GM21576 (cell line): ENCODE results near the gene PUSL1.

Experiments used
- ATAC-seq: cut with Tn5 transposase; IDR thresholded peaks from one replicate; pipeline ENCODE4 v1.9.1; 2021; ENCODE audit warnings: mild to moderate bottlenecking, moderate library complexity; ENCODE audit not compliant: unreplicated experiment

Gene PUSL1

DNA sequence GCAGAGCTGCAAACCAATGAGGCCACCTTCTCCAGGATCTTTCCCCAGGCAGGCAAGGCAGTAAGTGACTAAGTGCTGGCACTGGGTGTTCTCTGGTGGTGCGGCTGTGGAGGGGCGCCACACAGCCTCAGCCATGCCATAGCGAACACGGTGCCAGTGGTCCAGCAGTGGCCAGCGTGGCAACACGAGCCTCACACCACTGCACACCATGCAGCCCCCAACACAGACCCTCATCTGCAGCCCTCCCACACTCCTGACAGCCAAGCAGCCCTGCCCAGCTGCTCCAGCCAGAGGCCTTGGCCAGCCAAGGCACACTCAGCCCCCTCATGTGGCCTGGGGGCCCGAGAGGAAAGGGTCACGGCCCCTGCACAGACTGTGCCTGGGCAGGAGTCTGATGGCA lies 13.1 kb downstream of the PUSL1 start:
- ATAC-seq = no peak

DNA sequence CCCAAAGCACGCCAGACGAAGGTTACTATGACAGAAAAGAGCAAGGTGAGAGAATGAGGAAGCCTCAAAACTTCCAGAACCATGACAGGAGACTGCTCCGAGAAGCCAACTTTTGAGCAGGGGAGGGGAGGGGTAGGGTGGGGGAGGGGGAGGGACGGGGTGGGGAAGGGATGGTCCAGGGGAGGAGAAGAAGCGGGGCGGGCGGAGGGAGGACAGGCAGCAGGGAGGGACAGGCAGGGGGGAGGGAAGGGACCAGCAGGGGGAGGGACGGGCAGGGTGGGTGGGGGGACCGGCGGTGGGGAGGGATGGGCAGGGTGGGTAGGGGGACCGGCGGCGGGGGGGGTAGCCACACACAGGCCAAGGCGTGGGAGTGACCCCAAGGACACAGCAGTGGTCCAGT lies 14.0 kb downstream of the PUSL1 start:
- no peak for ATAC-seq

DNA sequence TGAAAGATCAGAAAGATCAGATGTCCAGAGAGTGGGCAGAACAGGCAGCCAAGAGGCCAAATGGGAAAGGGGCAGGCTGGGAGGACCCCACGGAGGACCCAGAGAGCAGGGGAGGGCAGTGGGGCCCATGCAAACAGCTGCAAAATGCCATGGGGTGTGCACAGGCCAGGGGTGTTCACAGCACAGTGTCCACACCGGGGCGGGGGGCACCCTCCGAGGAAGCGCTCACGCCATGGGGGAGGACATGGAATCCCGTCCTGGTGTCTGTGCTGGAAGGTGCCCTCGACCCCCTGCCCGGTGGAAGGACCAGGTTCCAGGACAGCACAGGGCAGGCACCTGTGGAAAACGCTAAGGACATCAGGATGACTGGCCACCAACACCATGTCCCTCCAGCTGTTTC lies 14.6 kb downstream of the PUSL1 start:
- ATAC-seq = no peak

DNA sequence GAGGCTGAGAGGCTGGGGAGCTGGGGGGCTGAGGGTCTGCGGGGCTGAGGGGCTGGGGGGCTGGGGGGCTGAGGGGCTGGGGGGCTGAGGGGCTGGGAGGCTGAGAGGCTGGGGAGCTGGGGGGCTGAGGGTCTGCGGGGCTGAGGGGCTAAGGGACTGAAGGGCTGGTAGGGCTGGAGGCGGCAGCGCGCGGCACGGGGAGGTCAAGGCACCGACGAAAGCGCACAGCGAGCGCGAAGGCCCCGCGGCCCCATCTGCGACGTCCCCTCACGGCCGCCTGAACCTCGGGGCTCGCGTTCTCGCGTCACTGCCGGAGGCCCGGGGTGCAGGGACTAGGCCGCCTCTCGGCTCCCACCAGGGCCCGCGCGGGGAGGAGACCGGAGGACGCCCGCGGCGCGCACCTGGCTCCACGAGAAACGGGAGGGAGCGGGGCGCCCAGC lies 15.7 kb downstream of the PUSL1 start:
- peak; percentile 9 for ATAC-seq

DNA sequence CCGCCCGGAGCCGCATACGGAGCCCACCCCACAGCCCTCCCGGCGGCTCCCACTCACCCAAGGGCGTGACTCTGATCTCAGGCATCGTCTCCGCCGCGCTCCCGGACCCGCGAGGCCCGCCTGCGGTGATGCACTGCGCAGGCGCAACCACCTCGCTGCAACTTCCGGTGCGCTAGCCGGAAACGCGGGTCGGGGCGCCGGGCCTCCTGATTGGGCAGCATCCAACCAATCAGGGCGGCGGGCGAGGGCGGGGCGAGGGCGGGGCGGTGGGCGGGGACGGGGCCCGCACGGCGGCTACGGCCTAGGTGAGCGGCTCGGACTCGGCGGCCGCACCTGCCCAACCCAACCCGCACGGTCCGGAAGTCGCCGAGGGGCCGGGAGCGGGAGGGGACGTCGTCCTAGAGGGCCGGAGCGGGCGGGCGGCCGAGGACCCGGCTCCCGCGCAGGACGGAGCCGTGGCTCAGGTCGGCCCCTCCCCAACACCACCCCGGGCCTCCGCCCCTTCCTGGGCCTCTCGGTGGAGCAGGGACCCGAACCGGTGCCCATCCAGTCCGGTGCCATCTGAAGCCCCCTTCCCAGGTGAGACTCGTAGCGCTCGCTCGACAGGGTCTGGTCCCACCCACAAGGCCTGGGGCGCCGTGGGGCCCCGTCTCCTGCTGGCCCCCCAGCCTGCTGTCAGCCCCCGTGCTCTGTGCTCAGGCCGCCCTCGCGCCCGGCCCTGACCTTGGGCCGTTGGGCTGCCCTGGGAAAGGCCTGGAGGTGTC lies 16.3 kb downstream of the PUSL1 start, which contains the start of the genes CPTP and INTS11:
TSS of gene CPTP (plus strand) at position 279 of the 764 bp plus-strand sequence. CDS start 2,109 bp downstream, outside the sequence.
TSS of gene INTS11 (minus strand) at position 137 of the 764 bp plus-strand sequence. CDS start at position 85, 52 bp downstream.
- ATAC-seq = peak; percentile 76

DNA sequence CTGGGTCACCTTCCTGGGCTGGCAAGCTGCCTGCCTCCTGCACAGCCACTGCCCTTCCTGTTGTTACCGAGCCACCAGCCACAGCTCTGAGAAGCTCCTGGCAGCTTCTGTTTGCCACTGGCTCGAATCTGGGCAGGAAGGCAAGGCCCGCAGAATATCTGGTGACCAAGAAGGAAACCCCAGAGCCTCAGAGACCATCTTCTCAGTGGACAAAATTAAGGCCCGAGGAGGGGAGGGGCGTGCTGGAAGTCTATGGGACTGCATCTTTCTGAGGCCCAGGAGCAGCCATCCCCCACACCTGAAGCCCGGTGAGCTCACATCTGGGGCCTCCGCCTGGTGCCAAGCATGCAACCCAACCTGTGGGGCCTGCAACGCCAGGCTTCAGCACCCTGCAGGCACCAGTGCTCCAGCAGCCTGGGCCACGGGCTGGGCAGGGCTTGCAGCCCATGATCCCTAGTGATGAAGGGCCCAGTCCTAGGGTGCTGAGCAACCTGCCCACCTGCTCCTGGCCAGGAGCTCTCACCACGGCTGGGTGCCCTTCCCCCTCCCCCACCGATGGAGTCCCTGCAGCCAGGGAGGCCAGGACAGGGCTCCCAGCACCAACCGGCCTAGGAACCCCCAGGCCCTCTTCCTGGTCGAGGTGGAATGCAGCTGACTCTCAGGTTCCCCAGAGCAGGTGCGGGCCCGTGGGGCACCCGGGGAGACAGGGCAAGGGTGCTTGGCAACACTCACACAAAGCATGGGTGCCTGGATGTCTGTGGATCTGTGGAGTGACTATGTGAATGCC lies 17.1 kb downstream of the PUSL1 start:
- ATAC-seq = no peak

GRCh38 chr1:1326075-1326605 lies 17.7 kb downstream of the PUSL1 start:
- ATAC-seq = no peak

- no peak for ATAC-seq
Observed at GRCh38 chr1:1327291-1327690, 18.9 kb downstream of the PUSL1 start.

DNA sequence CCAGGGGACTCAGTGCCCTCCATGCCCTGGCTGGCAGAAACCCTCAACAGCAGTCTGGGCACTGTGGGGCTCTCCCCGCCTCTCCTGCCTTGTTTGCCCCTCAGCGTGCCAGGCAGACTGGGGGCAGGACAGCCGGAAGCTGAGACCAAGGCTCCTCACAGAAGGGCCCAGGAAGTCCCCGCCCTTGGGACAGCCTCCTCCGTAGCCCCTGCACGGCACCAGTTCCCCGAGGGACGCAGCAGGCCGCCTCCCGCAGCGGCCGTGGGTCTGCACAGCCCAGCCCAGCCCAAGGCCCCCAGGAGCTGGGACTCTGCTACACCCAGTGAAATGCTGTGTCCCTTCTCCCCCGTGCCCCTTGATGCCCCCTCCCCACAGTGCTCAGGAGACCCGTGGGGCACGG lies 19.9 kb downstream of the PUSL1 start:
- no peak for ATAC-seq

DNA sequence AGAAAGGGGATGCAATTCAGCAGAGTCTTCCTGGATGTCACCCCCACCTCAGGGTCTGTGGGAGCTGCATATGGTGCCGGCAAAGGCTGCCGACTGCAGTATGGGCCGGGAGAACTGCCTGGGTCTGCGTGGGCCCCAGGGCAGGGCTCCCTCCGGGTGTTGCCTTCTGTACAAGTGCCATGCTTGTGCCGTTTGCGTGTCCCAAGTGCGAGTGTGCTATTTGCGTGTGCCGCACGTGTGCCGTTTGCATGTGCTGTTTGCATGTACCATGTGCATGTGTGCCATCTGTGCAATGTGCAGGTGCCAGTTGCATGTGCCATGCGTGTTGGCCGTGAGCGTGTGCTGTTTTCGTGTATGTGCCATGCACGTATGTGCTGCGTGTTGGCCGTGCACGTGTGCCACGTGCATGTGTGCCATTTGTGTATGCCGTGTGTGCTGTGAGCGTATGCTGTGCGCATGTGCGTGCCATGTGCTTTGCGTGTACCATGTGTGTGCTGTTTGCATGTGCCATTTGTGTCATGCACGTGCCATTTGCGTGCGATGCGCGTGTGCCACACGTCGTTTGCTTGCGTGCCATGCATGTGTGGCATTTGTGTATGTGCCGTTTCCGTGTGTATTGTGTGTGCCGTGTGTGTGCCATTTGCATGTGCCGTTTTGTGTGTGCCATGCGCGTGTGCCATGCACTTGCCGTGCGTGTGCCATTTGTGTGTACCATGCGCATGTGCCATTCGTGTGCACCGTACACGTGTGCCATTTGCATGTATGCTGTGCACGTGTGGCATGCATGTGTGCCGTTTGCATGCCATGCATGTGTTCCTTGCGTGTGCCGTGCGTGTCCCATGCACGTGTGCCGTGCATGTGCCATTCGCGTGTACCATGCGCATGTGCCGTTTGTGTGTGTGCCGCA lies 21.2 kb downstream of the PUSL1 start:
- no peak for ATAC-seq

GRCh38 chr1:1330366-1331067 lies 22.1 kb downstream of the PUSL1 start:
- ATAC-seq = no peak

DNA sequence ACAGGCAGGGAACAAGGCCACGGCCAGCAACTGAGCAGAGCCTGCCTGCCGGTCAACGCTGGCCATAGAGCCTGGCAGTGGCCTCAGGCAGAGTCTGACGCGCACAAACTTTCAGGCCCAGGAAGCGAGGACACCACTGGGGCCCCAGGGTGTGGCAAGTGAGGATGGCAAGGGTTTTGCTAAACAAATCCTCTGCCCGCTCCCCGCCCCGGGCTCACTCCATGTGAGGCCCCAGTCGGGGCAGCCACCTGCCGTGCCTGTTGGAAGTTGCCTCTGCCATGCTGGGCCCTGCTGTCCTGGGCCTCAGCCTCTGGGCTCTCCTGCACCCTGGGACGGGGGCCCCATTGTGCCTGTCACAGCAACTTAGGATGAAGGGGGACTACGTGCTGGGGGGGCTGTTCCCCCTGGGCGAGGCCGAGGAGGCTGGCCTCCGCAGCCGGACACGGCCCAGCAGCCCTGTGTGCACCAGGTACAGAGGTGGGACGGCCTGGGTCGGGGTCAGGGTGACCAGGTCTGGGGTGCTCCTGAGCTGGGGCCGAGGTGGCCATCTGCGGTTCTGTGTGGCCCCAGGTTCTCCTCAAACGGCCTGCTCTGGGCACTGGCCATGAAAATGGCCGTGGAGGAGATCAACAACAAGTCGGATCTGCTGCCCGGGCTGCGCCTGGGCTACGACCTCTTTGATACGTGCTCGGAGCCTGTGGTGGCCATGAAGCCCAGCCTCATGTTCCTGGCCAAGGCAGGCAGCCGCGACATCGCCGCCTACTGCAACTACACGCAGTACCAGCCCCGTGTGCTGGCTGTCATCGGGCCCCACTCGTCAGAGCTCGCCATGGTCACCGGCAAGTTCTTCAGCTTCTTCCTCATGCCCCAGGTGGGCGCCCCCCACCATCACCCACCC lies 22.9 kb downstream of the PUSL1 start, which contains the start of gene TAS1R3:
TSS of gene TAS1R3 (plus strand) at position 213 of the 898 bp plus-strand sequence. CDS start at position 279, 66 bp downstream.
- ATAC-seq = no peak

DNA sequence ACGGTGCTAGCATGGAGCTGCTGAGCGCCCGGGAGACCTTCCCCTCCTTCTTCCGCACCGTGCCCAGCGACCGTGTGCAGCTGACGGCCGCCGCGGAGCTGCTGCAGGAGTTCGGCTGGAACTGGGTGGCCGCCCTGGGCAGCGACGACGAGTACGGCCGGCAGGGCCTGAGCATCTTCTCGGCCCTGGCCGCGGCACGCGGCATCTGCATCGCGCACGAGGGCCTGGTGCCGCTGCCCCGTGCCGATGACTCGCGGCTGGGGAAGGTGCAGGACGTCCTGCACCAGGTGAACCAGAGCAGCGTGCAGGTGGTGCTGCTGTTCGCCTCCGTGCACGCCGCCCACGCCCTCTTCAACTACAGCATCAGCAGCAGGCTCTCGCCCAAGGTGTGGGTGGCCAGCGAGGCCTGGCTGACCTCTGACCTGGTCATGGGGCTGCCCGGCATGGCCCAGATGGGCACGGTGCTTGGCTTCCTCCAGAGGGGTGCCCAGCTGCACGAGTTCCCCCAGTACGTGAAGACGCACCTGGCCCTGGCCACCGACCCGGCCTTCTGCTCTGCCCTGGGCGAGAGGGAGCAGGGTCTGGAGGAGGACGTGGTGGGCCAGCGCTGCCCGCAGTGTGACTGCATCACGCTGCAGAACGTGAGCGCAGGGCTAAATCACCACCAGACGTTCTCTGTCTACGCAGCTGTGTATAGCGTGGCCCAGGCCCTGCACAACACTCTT lies 23.8 kb downstream of the PUSL1 start:
- no peak for ATAC-seq

GRCh38 chr1:1332774-1333480 lies 24.5 kb downstream of the PUSL1 start:
- ATAC-seq = no peak

GRCh38 chr1:1333551-1334241 lies 25.3 kb downstream of the PUSL1 start:
- no peak for ATAC-seq

- no peak for ATAC-seq
Observed at GRCh38 chr1:1334835-1335234, 26.4 kb downstream of the PUSL1 start.

GRCh38 chr1:1335283-1335682 lies 26.9 kb downstream of the PUSL1 start:
- ATAC-seq = no peak
